NCI-H146 (cell line): ENCODE measurements around the gene P2RX2.

ENCODE experiments used
- DNase-seq: peaks from one replicate; lab custom pipeline; 2025; lab: John Stamatoyannopoulos, UW

P2RX2 gene

DNA sequence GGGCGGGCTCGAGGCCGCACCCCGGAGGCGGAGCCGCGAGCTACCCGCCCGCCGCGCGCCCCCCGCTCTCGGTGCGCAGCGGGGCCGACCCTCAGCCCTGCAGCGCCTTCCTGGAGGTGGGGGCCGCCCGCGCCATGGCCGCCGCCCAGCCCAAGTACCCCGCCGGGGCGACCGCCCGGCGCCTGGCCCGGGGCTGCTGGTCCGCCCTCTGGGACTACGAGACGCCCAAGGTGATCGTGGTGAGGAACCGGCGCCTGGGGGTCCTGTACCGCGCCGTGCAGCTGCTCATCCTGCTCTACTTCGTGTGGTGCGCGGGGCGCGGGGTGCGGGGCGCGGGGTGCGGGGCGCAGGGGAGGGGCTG is at the start of gene P2RX2:
TSS of gene P2RX2 (plus strand) at position 94 of the 361 bp plus-strand sequence. CDS start at position 135, 41 bp downstream.
- no peak for DNase-seq

DNA sequence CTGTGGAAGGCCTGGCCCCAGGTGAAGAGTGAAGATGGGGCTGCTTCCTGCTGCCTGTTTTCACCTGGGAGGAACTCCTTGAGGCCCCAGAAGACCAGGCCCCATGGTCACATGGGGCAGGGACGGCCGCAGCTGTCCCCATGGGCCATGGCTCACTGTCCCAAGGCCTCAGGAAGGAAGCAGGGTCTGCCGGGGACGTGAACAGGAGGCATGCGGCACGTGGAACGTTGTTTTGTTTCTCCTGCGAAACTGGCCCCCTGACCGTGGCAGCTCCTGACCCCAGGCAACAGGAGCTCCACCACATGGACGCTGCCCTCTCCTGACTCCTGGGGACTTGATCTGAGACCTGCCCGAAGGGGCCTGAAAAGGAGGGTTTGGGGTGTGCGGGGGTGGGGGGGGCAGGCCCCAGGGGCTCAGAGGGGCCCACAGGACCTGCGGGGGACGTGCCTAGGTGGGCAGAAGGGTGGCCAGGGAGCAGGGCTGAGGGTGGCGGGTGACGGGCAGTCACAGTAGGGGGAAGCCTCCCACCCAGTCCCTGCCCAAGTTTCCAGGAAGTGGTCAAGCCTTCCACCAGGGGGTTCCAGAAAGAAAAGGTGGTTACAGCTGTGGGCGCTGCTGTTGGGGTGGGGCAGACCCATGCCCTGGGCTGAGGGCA is 49.6 kb upstream of the P2RX2 start:
- no peak for DNase-seq

DNA sequence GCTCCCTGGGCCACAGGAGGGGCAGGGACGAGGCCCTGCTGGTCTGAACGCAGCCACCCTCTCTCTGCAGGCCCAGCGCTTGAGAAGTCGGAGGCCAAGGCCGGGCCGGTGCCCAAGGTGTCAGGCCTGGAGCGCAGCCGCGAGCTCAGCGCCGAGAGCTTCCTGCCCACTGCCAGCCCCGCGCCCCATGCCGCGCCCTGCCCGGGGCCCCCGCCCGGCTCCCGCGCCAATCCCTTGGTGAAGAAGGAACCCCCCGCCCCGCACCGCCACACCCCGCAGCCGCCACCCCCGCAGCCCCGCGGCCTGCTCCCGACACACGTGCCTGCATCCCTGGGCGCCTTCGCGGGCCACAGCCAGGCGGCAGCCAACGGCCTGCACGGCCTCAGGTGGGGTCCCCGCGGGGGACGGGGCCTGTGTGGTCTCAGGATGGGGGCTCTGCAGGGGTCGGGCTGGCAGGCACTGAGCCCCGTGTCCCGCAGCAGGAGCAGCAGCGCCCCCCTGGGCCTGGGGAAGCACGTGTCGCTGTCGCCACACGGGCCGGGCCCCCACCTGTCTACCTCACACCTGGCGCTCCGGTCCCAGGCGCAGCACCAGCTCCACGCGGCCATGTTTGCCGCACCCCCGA is 48.6 kb upstream of the P2RX2 start:
- no peak for DNase-seq

DNA sequence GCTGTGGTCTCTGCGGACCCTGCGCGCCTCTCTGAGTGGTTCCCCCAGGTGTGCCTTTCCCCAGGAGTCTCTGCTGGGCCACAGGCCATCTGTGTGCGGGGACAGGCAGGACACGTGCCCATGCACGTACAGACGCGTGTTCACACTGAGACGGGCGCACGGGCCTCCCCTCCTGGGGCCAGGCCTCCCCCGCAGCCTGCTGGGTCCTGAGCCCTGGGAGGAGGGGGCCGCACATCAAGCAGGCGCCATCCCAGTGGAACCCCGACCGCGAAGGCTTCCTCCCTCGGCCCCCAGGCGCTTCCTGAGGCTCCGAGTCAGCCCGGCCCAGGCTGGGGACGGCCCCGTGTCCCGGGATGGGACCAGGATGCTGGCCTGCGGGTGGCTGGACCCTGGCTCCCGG is 47.9 kb upstream of the P2RX2 start:
- DNase-seq = no peak

DNA sequence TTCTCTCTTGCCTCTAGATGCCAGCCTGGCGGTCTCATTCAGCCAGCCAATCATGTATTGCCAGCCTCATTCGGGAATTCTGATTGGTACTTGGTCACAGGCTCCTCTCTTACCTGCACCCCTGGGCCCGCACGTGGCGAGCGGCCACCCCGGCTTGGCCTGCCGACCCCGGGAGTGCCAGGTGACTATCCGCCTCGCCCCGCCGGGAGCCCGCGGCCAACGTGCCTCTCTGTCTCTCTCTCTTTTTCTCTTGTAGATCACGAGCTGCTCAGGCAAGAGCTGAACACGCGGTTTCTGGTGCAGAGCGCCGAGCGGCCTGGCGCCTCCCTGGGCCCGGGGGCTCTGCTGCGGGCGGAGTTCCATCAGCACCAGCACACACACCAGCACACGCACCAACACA is 47.5 kb upstream of the P2RX2 start:
- DNase-seq = no peak

DNA sequence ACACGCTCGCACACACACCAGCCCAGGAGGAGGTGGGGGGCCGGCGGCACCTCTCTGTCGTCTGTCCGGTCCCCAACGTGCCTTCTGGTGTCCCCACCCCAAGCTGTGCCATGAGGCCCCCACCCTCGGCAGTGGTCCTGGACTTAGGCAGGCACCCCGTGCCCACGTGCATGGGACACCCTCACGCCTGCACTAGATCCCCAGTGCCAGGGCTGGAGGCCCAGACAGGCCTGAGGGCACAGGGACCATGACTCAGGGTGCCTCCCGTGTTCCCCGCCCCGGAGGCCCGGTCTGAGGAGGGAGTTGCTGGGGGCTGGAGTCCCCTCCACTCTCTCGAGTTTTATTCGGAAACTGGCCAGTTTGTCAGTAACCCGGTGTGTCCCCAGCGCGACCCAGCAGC is 47.0 kb upstream of the P2RX2 start:
- no peak for DNase-seq

DNA sequence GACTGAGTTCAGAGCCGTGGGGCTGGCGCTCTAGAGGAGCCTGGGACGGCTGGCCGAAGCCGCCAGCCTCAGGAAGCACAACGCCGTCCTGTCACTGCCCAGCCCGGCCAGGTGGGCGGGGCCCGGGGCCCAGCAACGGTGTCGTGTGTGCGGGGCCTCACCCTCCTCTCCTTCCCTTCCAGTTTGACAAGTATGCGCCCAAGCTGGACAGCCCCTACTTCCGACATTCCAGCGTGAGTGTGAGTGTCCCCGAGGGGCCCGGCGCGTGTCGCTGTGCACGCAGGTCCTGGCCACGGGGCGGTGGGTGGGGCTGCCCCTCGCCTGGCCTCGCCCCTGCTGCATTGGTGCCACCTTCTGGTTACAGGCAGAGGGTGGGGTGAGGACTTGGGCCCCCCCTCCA is 46.5 kb upstream of the P2RX2 start:
- DNase-seq = no peak

DNA sequence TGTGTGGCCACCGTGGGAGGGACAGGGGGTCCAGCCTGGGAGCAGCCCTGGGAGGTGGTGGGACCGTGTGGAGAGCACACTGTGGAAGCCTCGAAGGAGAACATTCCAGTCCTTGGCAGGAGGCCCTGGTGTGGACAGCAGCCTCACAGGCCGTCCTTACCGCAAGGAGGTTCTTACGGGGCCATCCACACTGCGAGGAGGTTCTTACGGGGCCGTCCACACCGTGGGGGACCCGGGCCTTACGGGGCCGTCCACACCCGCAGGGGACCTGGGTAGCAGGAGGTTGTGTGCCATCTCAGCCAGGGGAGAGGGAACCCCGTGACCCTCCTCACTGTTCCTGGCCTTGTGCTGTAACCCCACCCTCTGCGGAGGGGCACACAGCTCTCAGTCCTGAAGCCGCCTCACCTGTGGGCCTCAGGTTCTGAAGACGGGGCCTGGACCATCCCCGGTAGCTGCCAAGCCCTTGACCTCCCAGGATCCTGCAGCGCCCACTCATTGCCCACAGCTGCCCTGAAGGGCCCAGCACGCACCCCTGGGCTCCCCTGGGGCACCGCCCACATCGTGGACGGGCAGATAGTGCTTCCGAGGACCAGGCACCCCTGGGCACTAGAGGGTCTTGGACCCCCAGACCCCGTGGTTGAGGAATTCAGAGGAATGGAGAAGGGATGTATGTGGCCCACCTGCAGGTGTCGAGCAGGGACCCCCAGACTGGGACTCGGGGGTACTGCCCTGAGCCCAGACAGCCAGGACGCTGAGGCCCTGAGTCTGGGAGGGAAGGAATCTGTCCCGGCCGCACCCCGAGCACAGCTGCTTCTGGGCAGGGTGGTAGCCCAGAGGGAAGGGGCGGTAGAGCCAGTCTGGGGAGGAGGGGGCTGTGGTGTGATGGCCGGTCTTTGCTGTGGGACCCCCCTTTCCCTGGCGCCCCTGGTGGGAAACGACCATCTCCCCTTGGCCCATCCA is 45.5 kb upstream of the P2RX2 start:
- DNase-seq = no peak

DNA sequence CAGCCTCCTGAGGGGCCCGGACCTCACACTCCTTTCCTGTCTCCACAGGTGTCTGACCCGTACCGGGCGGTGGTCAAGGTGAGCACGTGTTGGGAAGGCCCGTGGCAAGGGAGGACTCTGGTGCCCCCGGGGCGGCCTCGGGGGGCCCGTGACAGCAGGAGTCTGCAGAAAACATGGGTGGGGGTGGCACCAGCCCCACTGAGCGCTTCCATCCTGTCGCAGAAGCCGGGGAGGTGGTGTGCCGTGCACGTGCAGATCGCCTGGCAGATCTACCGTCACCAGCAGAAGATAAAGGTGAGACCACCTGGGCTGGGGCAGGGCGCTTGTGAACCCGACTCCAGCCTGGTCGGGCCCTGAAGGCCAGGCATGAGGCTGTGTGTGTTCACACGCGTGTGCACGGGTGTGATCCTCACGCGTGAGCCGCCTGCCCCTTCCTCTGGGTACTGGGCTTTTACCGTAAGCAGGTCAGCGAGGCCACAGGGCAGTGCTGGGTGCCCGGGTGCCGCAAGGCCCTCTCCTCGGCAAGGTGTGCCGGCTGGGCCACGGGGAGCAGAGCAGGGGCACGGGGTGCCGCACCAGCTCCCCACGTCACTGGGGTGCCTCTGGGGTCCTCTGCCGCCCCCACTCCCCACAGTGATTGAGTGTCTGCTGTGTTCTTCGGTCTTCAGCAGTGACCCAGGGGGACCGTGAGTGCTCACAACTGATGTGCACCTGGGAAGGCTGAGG is 44.1 kb upstream of the P2RX2 start:
- no peak for DNase-seq

DNA sequence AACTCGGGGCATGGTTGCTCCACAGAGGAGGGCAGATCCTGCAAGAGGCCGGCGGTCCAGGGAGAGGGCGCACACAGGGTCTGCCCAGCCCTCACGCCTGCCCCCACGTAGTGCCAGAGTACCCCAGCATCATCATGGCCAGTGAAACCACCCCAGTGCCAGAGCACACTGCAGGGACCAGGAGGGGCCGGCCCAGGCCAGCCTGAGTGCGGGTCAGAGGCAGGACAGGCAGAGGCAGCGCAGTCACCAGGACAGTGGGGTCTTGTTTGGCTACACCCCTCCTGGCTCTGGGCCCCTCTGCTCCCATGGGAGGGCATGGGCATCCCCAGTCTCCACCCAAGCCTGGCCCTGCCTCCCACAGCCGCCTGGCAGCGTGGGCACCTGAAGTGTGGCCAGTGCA is 42.9 kb upstream of the P2RX2 start:
- no peak for DNase-seq

DNA sequence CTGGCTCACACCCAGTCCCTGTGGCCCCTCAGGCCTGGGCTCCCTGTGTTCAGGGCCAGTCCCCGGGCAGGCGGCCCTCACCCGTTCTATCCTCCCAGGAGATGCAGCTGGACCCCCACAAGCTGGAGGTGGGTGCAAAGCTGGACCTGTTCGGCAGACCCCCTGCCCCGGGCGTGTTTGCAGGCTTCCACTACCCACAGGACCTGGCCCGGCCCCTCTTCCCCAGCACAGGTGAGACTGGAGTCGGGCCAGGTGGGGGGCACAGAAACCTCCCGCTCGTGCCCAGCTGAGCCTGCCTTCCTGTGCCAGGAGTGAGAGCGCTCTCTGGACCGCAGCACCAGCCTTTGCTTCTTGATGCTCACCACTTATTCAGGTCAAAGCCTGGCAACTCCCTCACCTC is 41.9 kb upstream of the P2RX2 start:
- DNase-seq = no peak

DNA sequence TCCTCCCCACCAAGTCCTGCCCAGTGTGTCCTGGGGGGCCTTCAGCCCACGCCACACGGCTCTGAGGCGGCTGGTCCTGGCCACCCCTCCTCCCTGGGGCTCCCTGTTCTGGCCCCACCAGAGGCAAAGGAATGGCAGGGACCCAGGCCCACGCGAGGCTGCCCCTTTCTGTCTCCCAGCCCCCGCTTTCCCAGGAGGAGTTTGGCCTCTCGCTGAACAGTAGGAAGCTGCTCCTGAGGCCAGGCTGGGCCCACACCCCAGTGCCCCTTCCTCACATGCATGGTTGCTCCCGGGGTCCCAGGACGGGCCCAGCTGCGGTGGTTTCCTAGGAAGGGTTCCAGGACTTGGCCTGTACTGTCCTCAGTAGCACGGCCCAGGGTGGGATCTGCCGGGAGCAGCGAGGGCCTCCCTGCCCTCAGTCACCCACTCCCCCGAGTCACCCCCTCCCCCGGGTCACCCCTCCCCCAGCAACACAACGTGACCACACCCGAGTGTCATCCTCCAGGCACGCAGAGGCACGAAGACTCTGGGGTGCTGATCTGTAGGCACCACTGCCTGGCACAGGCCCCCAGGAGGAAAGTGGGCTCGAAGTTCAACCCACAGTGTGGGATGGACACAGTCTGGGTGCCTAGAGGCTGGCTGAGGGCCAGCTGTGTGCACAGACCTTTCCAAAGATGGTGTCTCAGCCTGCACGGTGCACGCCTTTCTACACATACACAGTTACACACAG is 41.2 kb upstream of the P2RX2 start:
- no peak for DNase-seq

DNA sequence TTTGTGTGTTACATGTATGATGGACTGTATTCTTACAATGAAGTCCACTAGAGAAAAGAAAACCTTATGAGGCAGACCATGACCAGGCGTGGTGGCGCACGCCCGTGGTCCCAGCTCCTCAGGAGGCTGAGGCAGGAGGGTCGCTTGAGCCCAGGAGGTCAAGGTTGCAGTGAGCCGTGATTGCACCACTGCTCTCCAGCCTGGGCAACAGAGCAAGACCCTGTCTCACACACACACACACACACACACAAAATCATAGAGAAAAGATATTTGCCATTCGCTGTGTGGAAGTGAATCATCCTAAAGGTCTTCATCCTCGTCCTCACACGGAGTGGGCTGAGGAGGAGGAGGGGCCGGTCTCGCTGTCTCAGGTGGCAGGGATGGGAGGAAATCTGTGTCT is 40.5 kb upstream of the P2RX2 start:
- no peak for DNase-seq

DNA sequence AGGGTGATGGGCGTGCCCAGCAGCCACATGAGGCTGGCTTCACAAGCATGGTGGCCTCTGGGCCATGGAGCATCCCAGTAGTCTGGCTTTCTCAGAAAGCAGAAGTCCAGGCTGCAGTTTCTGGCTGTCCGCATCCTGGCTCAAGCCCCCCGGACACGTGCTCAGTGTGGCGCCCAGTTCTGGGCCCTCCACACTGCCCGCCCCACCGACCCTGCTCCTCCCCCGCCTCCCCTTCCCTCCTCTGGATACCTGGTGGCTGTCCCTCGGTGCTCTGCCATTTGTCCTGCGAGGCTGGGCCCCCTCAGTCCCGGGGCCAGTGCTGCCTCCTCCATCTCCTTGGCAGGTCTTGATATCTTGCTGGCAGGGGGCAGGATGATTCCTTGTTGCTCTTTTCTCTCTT is 39.8 kb upstream of the P2RX2 start:
- DNase-seq = no peak

DNA sequence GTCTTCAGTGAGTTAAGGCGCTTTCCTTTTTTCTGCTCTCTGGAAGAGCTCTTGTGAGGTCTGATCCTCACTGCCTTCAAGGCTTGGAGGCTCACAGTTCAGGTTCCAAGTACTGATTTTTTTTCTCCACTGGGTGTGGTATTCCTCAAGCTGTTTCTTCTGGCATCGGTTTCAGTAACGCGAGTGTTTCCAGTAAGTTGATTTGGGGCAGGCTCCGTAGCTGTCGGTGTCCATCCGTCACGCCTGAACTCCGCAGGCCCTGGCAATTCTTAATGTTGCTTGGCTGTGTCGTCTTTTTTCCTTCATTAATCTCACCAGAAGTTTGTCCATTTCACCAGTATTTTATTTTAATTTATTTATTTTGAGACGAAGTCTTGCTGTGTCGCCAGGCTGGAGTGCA is 38.8 kb upstream of the P2RX2 start:
- no peak for DNase-seq

DNA sequence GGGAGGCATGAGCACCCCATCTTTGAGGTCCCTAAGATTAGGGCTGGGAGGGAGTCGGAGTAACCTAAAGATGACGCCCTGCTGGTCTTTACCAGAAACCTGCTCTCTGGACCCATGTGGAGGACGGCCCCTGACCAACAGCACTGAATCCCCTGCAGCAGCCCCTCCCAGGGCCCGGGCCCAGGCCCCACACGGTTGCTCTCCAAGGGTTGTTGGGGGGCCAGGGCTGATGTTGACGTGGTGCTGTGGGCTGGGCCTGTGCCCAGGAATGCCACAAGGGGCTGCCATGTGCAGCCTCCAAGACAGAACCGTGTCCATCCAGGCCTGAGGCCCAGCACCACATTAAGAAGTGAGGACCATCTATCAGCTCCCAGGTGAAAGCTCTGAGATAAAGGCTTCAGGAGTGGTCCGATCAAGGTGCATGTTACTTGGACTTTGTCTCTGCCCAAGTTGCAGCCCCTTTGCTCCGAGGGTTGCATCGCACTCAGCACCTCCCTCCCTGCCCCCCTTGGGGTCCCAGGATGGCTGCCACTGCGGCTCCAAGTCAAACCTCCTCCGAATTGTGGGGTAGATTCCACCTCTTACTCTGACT is 37.8 kb upstream of the P2RX2 start:
- DNase-seq = no peak

DNA sequence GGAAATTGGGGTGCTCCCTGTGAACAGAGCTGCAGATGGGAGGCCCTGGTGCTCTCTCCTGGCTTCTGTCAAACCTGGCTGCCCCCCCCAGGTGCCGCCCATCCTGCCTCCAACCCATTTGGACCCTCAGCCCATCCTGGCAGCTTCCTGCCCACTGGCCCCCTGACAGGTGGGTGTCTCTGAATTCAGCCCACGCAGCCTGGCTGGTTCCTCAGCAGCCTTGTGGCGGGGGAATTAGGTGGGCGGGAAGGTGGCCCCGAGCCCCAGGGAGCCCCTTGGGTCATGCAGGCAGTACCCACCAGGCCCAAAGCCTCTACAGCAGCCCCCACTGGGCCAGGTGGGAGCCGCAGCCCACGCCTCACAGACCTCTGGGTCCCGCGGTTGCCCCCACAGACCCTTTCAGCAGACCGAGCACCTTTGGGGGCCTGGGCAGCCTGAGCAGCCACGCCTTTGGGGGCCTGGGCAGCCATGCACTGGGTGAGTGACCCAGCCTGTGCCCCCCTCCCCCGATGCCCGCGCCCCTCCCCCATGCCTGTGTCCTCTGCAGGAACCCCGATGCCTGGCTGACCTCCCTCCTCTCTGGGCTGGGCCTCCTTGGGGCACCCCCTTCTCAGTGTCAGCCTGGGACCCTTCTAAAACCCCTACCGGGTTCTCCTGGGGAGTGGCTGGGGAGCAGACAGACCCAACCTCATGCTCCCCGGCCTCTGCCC is 37.1 kb upstream of the P2RX2 start:
- no peak for DNase-seq

DNA sequence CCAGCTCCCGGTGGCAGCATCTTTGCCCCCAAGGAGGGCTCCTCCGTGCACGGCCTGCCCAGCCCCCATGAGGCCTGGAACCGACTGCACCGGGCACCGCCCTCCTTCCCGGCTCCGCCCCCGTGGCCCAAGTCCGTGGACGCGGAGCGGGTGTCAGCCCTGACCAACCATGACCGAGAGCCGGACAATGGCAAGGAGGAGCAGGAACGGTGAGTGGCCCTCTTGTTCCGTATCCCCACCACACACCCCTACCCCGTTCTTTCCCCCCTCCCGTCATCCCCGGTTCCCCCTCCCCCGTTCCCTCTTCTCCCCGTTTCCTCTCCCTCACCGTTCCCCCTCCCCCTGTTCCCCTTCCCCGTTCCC is 36.5 kb upstream of the P2RX2 start:
- DNase-seq = no peak

DNA sequence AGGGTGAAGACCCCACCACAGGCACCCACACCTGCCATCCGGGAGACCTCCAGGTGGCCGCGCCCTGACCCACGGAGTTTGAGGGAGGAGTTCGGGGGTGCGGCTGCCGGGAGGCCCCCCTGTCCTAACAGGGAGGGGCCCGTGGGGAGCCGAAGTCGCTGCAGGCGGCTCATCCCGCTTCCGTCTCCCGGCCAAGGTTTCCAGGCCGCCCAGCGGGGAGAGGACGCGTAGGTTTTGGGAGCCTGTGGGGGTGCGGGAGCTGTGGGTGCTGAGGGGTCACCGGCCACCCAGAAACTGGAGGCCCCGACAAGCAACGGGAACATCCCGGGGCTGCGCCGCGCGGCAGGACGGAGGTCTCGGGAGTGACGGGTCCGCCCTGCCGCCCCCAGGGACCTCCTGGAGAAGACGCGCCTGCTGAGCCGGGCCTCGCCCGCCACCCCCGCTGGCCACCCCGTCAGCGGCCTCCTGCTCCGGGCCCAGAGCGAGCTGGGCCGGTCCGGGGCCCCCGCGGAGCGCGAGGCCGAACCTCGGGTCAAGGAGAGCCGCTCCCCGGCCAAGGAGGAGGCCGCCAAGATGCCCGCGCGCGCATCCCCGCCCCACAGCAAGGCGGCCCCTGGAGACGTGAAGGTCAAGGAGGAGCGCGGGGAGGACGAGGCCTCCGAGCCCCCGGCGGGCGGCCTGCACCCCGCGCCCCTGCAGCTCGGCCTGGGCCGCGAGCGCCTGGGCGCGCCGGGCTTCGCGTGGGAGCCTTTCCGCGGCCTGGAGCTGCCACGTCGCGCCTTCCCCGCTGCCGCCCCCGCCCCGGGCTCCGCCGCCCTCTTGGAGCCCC is 35.8 kb upstream of the P2RX2 start:
- no peak for DNase-seq

DNA sequence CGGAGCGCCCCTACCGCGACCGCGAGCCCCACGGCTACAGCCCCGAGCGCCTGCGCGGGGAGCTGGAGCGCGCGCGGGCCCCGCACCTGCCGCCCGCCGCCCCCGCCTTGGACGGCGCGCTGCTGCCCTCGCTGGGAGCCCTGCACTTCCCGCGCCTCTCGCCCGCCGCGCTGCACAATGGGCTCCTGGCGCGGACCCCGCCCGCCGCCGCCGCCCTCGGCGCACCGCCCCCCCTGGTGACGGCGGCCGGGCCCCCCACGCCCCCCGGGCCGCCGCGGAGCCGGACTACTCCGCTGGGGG is 35.2 kb upstream of the P2RX2 start:
- DNase-seq = no peak
